ENCODE data around the gene TMEM19.

GRCh38 chr12:71655907-71656306 is 30.0 kb upstream of the TMEM19 start:
- TF ChIP-seq EZH2 (IDR thresholded peaks at IDR 0.05; ENCODE audit: low read length, unreplicated experiment) (no peak), EZH2phosphoT487 (IDR thresholded peaks at IDR 0.05; ENCODE audit: borderline replicate concordance, low read length) (no peak), CTCF (conservative IDR thresholded peaks at IDR 0.05; ENCODE audit: low read depth, low read length) (no peak)

Measured in PC-3 (cell line).